ENCODE data around the gene HTR7.

GRCh38 chr10:90718182-90718581 lies 139.7 kb downstream of the HTR7 start:
- no peak for TF ChIP-seq CTCF (IDR thresholded peaks at IDR 0.05)
- TF ChIP-seq POLR2A (IDR thresholded peaks at IDR 0.05): no peak
- no peak for TF ChIP-seq POLR2AphosphoS5 (IDR thresholded peaks at IDR 0.05)
